Vagina (tissue), 2 donors: Measurements from ENCODE around the gene TIMM10.

Experiments used
- POLR2AphosphoS5 ChIP-seq, 2 donors: sonication (generic); formaldehyde crosslinking; IDR thresholded peaks; one replicate each; pipeline ENCODE4 v1.9.0; 2017; ENCODE audit warnings: antibody characterized with exemption in 2 of 2, mild to moderate bottlenecking in 2 of 2, low read depth in 1 of 2; ENCODE audit not compliant: insufficient read depth in 1 of 2
- TF ChIP-seq, protein P1 (sequence below), 3 experiments: fragments of 450-650 bp in 2 of 3; fragments of 200-600 bp in 1 of 3; sonication (generic) in 1 of 3; IDR thresholded peaks; one replicate each; pipeline ENCODE4 v1.5.1; 2017 to 2019; ENCODE audit warnings: antibody characterized with exemption in 3 of 3, mild to moderate bottlenecking in 2 of 3, moderate library complexity in 2 of 3

GRCh38 chr11:57480409-57481137 lies 50.0 kb downstream of the TIMM10 start:
- TF ChIP-seq, protein P1, sequence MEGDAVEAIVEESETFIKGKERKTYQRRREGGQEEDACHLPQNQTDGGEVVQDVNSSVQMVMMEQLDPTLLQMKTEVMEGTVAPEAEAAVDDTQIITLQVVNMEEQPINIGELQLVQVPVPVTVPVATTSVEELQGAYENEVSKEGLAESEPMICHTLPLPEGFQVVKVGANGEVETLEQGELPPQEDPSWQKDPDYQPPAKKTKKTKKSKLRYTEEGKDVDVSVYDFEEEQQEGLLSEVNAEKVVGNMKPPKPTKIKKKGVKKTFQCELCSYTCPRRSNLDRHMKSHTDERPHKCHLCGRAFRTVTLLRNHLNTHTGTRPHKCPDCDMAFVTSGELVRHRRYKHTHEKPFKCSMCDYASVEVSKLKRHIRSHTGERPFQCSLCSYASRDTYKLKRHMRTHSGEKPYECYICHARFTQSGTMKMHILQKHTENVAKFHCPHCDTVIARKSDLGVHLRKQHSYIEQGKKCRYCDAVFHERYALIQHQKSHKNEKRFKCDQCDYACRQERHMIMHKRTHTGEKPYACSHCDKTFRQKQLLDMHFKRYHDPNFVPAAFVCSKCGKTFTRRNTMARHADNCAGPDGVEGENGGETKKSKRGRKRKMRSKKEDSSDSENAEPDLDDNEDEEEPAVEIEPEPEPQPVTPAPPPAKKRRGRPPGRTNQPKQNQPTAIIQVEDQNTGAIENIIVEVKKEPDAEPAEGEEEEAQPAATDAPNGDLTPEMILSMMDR (IDR thresholded peaks at IDR 0.05) = peak in 2 of 3 experiments; percentile 45 to 60
- no peak for TF ChIP-seq POLR2AphosphoS5 (IDR thresholded peaks at IDR 0.05; ENCODE audit: insufficient read depth in 1 of 2, low read depth in 1 of 2)
